HepG2 (cell line): ENCODE results near the gene VEGFA. TPM values are rescaled to one million over a fixed set of nuclear protein-coding genes. Genes with fewer than 3 reads are reported as not detected.

Experiments used
- BRD4 ChIP-seq: sonication (generic); formaldehyde crosslinking; IDR thresholded peaks from 2 replicates; pipeline ENCODE4 v1.4.0; 2020; ENCODE audit warnings: missing genetic modification reagents
- FIP1L1 ChIP-seq: fragments of 200-400 bp; formaldehyde crosslinking; IDR thresholded peaks from 2 replicates; pipeline ENCODE4 v1.6.1; 2018; ENCODE audit warnings: low read depth, mild to moderate bottlenecking, low read length, moderate library complexity, borderline replicate concordance; ENCODE audit not compliant: insufficient read depth
- HMG20B ChIP-seq: conservative IDR thresholded peaks from 2 replicates; pipeline ENCODE4 v1.6.1; 2016; ENCODE audit warnings: missing genetic modification reagents, missing compliant biosample characterization
- NRL ChIP-seq: sonication (generic); formaldehyde crosslinking; IDR thresholded peaks from 2 replicates; pipeline ENCODE4 v1.5.0; 2020; ENCODE audit warnings: missing genetic modification reagents, mild to moderate bottlenecking, moderate library complexity, borderline replicate concordance
- PPARG ChIP-seq: conservative IDR thresholded peaks from 2 replicates; pipeline ENCODE4 v1.6.1; 2016; ENCODE audit warnings: missing biosample characterization, missing genetic modification reagents
- PTBP1 ChIP-seq: fragments of 200-400 bp; formaldehyde crosslinking; IDR thresholded peaks from 2 replicates; pipeline ENCODE4 v1.6.1; 2018; ENCODE audit warnings: low read length, low read depth; ENCODE audit not compliant: poor library complexity, severe bottlenecking
- RBM39 ChIP-seq: fragments of 200-400 bp; formaldehyde crosslinking; IDR thresholded peaks from one replicate; pipeline ENCODE4 v1.6.1; 2018; ENCODE audit warnings: antibody characterized with exemption, mild to moderate bottlenecking, low read depth, low read length; ENCODE audit not compliant: poor library complexity, severe bottlenecking
- SP1 ChIP-seq, 2 experiments: fragments of 450-650 bp in 1 of 2; sonication (generic) in 1 of 2; formaldehyde crosslinking in 1 of 2; IDR thresholded peaks; 2 replicates each; pipeline versions ENCODE4 v1.4.0 to v1.6.1; 2016 to 2020; ENCODE audit warnings: missing genetic modification reagents in 1 of 2
- SRSF1 ChIP-seq: fragments of 200-400 bp; formaldehyde crosslinking; optimal IDR thresholded peaks from 2 replicates; pipeline ENCODE3; 2017; ENCODE audit warnings: mild to moderate bottlenecking, low read depth, low read length, moderate library complexity
- TARDBP ChIP-seq: sonication (generic); formaldehyde crosslinking; IDR thresholded peaks from 2 replicates; pipeline ENCODE4 v1.8.0; 2022; ENCODE audit warnings: mild to moderate bottlenecking, missing genetic modification reagents
- TCF12 ChIP-seq, 2 experiments: fragments of 450-650 bp in 1 of 2; sonication (generic) in 1 of 2; formaldehyde crosslinking in 1 of 2; IDR thresholded peaks; 2 replicates each; pipeline versions ENCODE4 v1.6.1 to v1.8.0; 2017 to 2022; ENCODE audit warnings: antibody characterized with exemption in 1 of 2, mild to moderate bottlenecking in 1 of 2, missing genetic modification reagents in 1 of 2, moderate library complexity in 1 of 2
- TP53 ChIP-seq: sonication (generic); formaldehyde crosslinking; conservative IDR thresholded peaks from 2 replicates; pipeline ENCODE4 v1.4.0; 2020; ENCODE audit warnings: missing genetic modification reagents
- ZFP82 ChIP-seq: sonication (generic); formaldehyde crosslinking; IDR thresholded peaks from 2 replicates; pipeline ENCODE4 v1.5.1; 2020; ENCODE audit warnings: mild to moderate bottlenecking, missing genetic modification reagents, borderline replicate concordance
- ZNF3 ChIP-seq: IDR thresholded peaks from 2 replicates; pipeline ENCODE4 v1.7.0; 2017; ENCODE audit warnings: inconsistent platforms
- ZNF34 ChIP-seq: sonication (generic); formaldehyde crosslinking; IDR thresholded peaks from 2 replicates; pipeline ENCODE4 v1.4.0; 2020; ENCODE audit warnings: mild to moderate bottlenecking, missing genetic modification reagents, borderline replicate concordance
- ZNF598 ChIP-seq: sonication (generic); formaldehyde crosslinking; IDR thresholded peaks from 2 replicates; pipeline ENCODE4 v1.5.1; 2020; ENCODE audit warnings: mild to moderate bottlenecking, missing genetic modification reagents, borderline replicate concordance
- ZSCAN30 ChIP-seq: sonication (generic); formaldehyde crosslinking; IDR thresholded peaks from 2 replicates; pipeline ENCODE4 v1.5.0; 2020; ENCODE audit warnings: mild to moderate bottlenecking, missing genetic modification reagents
- polyA plus RNA-seq, 8 experiments: library from polyadenylated mRNA; depleted of rRNA in 3 of 8; stranded (reverse) in 7 of 8; unstranded in 1 of 8; fragments of >200 nt; fragmentation: Illumina TruSeq in 4 of 8; extraction: Trizol in 4 of 8; gene quantifications; 2 replicates each; pipeline versions ENCODE4 v1.2.1 to v1.2.3, GENCODE V29; 2011 to 2016; ENCODE audit warnings: low read depth in 4 of 8, missing spikeins in 1 of 8, mixed read lengths in 1 of 8; ENCODE audit not compliant: insufficient read depth in 1 of 8
- total RNA-seq, 5 experiments: library from RNA; depleted of rRNA; stranded (reverse); fragments of >200 nt; fragmentation: Illumina TruSeq; extraction: Trizol; gene quantifications; 2 replicates each; pipeline ENCODE4 v1.2.3, GENCODE V29; 2016; ENCODE audit warnings: low read depth in 1 of 5
- TF ChIP-seq, protein P1 (sequence below): IDR thresholded peaks from 2 replicates; pipeline ENCODE4 v1.6.1; 2016; ENCODE audit warnings: mild to moderate bottlenecking, missing biosample characterization, missing genetic modification reagents
- TF ChIP-seq, protein P2 (sequence below): sonication (generic); formaldehyde crosslinking; IDR thresholded peaks from 2 replicates; pipeline ENCODE4 v1.5.1; 2020; ENCODE audit warnings: mild to moderate bottlenecking, missing genetic modification reagents, borderline replicate concordance
- TF ChIP-seq, protein P3 (sequence below): sonication (generic); formaldehyde crosslinking; IDR thresholded peaks from 2 replicates; pipeline ENCODE4 v1.5.0; 2020; ENCODE audit warnings: mild to moderate bottlenecking, missing genetic modification reagents, moderate library complexity
- TF ChIP-seq, protein P4 (sequence below): sonication (generic); formaldehyde crosslinking; IDR thresholded peaks from 2 replicates; pipeline ENCODE4 v1.4.0; 2020; ENCODE audit warnings: mild to moderate bottlenecking, missing genetic modification reagents, borderline replicate concordance

VEGFA gene
- total and polyA plus RNA-seq, 2 of the 13 experiments (the other 11 are each of a cell fraction or from before 2014, with no cell fraction given), result 68.1 to 629 TPM

DNA sequence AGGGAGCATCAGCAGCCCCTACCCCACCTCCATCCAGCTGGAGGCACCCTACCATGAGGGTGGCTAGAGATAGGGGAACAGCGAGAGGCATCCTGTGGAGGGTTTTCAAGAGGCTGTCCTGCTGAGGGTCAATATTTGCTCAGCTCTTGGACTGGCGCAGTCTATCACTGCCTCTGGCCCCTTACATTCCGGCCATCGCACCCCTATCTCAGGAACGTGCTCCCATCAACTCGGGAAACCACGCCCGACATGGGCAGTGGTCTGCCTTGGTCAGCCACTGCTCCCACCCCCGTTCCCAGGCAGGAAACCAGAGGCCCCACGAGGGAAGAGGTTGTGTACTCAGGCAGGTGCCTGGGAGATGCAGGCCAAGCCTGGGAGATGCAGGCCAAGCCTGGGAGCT, 57.9 kb downstream of the VEGFA start (continued):
- TF ChIP-seq RBM39 (no peak), BRD4 (0 out of 2 replicates have a peak, but pooled peaks have one; percentile 30), HMG20B (no peak), ZFP82 (CRISPR knock-in tag) (no peak), NRL (CRISPR knock-in tag) (0 out of 2 replicates have a peak, but pooled peaks have one; percentile 61), SRSF1 (no peak), PTBP1 (no peak), ZSCAN30 (CRISPR knock-in tag) (no peak), ZNF3 (no peak), TP53 (CRISPR knock-in tag) (no peak), ZNF34 (CRISPR knock-in tag) (no peak), ZNF598 (CRISPR knock-in tag) (0 out of 2 replicates have a peak, but pooled peaks have one; percentile 16), PPARG (CRISPR knock-in tag) (no peak), TCF12 (IDR thresholded peaks at IDR 0.05) (no peak), TCF12 (CRISPR knock-in tag; IDR thresholded peaks at IDR 0.05) (no peak), FIP1L1 (no peak), SP1 (IDR thresholded peaks at IDR 0.05) (no peak), SP1 (CRISPR knock-in tag; IDR thresholded peaks at IDR 0.05) (no peak), TARDBP (CRISPR knock-in tag) (no peak)
- TF ChIP-seq, protein P1, sequence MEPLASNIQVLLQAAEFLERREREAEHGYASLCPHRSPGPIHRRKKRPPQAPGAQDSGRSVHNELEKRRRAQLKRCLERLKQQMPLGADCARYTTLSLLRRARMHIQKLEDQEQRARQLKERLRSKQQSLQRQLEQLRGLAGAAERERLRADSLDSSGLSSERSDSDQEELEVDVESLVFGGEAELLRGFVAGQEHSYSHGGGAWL (CRISPR knock-in tag), result peak; percentile 50; the same call in 1 of the 2 replicates
- TF ChIP-seq, protein P2, sequence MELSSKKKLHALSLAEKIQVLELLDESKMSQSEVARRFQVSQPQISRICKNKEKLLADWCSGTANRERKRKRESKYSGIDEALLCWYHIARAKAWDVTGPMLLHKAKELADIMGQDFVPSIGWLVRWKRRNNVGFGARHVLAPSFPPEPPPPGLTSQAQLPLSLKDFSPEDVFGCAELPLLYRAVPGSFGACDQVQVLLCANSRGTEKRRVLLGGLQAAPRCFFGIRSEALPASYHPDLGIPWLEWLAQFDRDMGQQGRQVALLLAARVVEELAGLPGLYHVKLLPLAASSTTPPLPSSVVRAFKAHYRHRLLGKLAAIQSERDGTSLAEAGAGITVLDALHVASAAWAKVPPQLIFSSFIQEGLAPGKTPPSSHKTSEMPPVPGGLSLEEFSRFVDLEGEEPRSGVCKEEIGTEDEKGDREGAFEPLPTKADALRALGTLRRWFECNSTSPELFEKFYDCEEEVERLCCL, result no peak
- TF ChIP-seq, protein P3, sequence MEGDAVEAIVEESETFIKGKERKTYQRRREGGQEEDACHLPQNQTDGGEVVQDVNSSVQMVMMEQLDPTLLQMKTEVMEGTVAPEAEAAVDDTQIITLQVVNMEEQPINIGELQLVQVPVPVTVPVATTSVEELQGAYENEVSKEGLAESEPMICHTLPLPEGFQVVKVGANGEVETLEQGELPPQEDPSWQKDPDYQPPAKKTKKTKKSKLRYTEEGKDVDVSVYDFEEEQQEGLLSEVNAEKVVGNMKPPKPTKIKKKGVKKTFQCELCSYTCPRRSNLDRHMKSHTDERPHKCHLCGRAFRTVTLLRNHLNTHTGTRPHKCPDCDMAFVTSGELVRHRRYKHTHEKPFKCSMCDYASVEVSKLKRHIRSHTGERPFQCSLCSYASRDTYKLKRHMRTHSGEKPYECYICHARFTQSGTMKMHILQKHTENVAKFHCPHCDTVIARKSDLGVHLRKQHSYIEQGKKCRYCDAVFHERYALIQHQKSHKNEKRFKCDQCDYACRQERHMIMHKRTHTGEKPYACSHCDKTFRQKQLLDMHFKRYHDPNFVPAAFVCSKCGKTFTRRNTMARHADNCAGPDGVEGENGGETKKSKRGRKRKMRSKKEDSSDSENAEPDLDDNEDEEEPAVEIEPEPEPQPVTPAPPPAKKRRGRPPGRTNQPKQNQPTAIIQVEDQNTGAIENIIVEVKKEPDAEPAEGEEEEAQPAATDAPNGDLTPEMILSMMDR (CRISPR knock-in tag), result peak; percentile 36
- TF ChIP-seq, protein P4, sequence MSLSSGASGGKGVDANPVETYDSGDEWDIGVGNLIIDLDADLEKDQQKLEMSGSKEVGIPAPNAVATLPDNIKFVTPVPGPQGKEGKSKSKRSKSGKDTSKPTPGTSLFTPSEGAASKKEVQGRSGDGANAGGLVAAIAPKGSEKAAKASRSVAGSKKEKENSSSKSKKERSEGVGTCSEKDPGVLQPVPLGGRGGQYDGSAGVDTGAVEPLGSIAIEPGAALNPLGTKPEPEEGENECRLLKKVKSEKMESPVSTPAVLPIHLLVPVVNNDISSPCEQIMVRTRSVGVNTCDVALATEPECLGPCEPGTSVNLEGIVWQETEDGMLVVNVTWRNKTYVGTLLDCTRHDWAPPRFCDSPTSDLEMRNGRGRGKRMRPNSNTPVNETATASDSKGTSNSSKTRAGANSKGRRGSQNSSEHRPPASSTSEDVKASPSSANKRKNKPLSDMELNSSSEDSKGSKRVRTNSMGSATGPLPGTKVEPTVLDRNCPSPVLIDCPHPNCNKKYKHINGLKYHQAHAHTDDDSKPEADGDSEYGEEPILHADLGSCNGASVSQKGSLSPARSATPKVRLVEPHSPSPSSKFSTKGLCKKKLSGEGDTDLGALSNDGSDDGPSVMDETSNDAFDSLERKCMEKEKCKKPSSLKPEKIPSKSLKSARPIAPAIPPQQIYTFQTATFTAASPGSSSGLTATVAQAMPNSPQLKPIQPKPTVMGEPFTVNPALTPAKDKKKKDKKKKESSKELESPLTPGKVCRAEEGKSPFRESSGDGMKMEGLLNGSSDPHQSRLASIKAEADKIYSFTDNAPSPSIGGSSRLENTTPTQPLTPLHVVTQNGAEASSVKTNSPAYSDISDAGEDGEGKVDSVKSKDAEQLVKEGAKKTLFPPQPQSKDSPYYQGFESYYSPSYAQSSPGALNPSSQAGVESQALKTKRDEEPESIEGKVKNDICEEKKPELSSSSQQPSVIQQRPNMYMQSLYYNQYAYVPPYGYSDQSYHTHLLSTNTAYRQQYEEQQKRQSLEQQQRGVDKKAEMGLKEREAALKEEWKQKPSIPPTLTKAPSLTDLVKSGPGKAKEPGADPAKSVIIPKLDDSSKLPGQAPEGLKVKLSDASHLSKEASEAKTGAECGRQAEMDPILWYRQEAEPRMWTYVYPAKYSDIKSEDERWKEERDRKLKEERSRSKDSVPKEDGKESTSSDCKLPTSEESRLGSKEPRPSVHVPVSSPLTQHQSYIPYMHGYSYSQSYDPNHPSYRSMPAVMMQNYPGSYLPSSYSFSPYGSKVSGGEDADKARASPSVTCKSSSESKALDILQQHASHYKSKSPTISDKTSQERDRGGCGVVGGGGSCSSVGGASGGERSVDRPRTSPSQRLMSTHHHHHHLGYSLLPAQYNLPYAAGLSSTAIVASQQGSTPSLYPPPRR (CRISPR knock-in tag), result peak; percentile 71
- TF ChIP-seq, all 625 proteins: peak for 87
